ENCODE results near the gene GAL3ST1.

The GAL3ST1 gene

GRCh38 chr22:30591588-30592359 lies 17.3 kb upstream of the GAL3ST1 start, which contains the start of gene PES1:
Gene PES1 (minus strand): TSS chr22:30591910. CDS start chr22:30591833, 77 bp downstream.
- peak; percentile 97 for DNase-seq

GRCh38 chr22:30591191-30591587 lies 16.7 kb upstream of the GAL3ST1 start:
- Histone ChIP-seq H3K4me1 (no peaks in the 10 kb centered on the region), H3K9me3 (no peaks in the 10 kb centered on the region), H3K27me3 (peaks cover 9% of the 10 kb centered on the region), H3K36me3 (peaks cover 45% of the 10 kb centered on the region), H3K4me3 (ENCODE audit: low read depth, low read length) (peak overlapping the region; percentile 97)
- no peak for DNase-seq
- TF ChIP-seq CTCF (IDR thresholded peaks at IDR 0.05; ENCODE audit: low read depth, low read length), result no peak

More at GRCh38 chr22:30591588-30592359, 17.3 kb upstream of the GAL3ST1 start, which contains the start of gene PES1:
- Histone ChIP-seq H3K4me3 (ENCODE audit: low read depth, low read length) (peak within 1 kb of the TSS; percentile 97), H3K4me1 (no peaks in the 10 kb centered on the region), H3K36me3 (peaks cover 39% of the 10 kb centered on the region), H3K9me3 (no peaks in the 10 kb centered on the region), H3K27me3 (peaks cover 14% of the 10 kb centered on the region)
- no peak for TF ChIP-seq CTCF (IDR thresholded peaks at IDR 0.05; ENCODE audit: low read depth, low read length)

- H3K36me3 ChIP-seq, result peaks cover 90% of the 10 kb centered on the region
- no peak for TF ChIP-seq CTCF (IDR thresholded peaks at IDR 0.05; ENCODE audit: low read depth, low read length)
- H3K27me3 ChIP-seq, result no peaks in the 10 kb centered on the region
- no peak for DNase-seq
- H3K9me3 ChIP-seq, result no peaks in the 10 kb centered on the region
- no peak overlapping the region for H3K4me3 ChIP-seq (ENCODE audit: low read depth, low read length)
- no peaks in the 10 kb centered on the region for H3K4me1 ChIP-seq
Observed at GRCh38 chr22:30586414-30586813, 11.9 kb upstream of the GAL3ST1 start.

GRCh38 chr22:30584441-30584840 lies 10.0 kb upstream of the GAL3ST1 start:
- no peaks in the 10 kb centered on the region for H3K9me3 ChIP-seq
- H3K36me3 ChIP-seq, result peaks cover 97% of the 10 kb centered on the region
- H3K4me3 ChIP-seq (ENCODE audit: low read depth, low read length), result no peak overlapping the region
- H3K27me3 ChIP-seq, result no peaks in the 10 kb centered on the region
- no peak for DNase-seq
- no peaks in the 10 kb centered on the region for H3K4me1 ChIP-seq
- no peak for TF ChIP-seq CTCF (IDR thresholded peaks at IDR 0.05; ENCODE audit: low read depth, low read length)

- Histone ChIP-seq H3K9me3 (no peaks in the 10 kb centered on the region), H3K36me3 (peaks cover 97% of the 10 kb centered on the region), H3K27me3 (no peaks in the 10 kb centered on the region), H3K4me1 (no peaks in the 10 kb centered on the region), H3K4me3 (ENCODE audit: low read depth, low read length) (no peak overlapping the region)
- DNase-seq, result no peak
- TF ChIP-seq CTCF (IDR thresholded peaks at IDR 0.05; ENCODE audit: low read depth, low read length), result no peak
Observed at GRCh38 chr22:30582788-30583545, 8.5 kb upstream of the GAL3ST1 start.

- H3K4me1 ChIP-seq, result no peaks in the 10 kb centered on the region
- no peak for TF ChIP-seq CTCF (IDR thresholded peaks at IDR 0.05; ENCODE audit: low read depth, low read length)
- H3K4me3 ChIP-seq (ENCODE audit: low read depth, low read length), result no peak overlapping the region
- H3K27me3 ChIP-seq, result no peaks in the 10 kb centered on the region
- no peak for DNase-seq
- H3K9me3 ChIP-seq, result no peaks in the 10 kb centered on the region
- H3K36me3 ChIP-seq, result peaks cover 97% of the 10 kb centered on the region
Observed at GRCh38 chr22:30582051-30582450, 7.6 kb upstream of the GAL3ST1 start.
